Fibroblast of skin of left biceps (primary cell): Measurements from ENCODE around the gene STMN3.

Experiments
- DNase-seq, 2 experiments: peaks; one replicate each; pipeline ENCODE4 v3.0.0-alpha.2; 2013; ENCODE audit warnings: low read depth in 2 of 2

Gene STMN3

DNA sequence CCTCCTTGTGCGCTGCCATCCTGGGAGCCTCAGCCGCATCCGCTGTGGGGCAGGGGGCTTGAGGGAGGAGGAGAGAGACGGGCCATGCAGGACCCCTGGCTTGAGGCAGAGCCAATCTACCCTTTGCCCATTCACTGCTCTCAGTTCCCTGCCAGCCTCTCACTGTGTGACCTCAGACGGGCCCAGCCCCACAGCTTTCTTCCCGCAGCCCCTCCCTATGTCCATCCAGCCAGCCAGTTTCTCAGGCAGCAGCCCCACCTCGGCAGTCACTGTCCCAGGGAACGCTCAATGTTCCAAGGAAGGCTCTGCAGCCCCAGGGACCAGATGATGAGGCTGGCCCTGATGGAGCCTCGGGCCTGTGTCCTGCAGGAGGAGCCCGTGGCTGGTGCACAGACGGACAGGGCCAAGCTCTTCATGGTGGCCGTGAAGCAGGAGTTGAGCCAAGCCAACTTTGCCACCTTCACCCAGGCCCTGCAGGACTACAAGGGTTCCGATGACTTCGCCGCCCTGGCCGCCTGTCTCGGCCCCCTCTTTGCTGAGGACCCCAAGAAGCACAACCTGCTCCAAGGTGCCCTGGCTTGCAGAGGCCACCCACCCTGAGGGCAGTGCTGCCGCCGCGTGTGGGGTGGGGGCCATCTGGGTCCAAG lies 39.3 kb upstream of the STMN3 start:
- DNase-seq = no peak

DNA sequence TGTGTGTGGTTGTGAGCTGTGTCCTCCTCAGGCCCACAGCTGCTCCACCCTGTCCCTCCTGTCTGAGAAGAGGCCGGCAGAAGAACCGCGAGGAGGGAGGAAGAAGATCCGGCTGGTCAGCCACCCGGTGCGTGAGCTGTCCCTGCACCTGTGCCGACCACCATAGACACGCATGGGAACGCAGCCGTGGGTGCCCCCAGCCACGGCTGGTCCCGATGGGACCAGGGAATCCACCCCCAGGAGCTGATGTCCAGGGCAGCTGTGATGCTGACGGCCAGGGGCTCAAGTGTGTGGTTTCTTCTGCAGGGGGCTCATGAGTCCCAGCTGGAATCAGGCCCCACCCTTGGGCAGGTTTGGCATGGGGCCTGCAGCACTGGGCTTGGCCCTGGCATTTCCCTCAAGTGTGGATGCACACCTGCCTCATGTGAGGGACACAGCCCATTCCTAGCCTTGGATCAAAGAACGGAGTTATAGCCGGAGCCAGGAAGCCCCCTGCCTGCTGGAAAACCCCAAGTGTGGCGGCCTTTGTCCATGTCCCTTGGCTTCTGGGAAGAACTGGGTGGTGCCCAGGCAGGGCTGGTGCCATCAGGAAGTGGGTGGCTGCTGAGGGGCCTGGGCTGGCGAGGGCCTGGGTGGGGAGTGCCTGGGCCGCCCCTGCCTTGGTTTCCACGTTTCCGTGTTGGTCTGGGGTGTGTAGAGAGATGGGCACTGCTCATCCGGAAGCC lies 38.6 kb upstream of the STMN3 start:
- DNase-seq = no peak

DNA sequence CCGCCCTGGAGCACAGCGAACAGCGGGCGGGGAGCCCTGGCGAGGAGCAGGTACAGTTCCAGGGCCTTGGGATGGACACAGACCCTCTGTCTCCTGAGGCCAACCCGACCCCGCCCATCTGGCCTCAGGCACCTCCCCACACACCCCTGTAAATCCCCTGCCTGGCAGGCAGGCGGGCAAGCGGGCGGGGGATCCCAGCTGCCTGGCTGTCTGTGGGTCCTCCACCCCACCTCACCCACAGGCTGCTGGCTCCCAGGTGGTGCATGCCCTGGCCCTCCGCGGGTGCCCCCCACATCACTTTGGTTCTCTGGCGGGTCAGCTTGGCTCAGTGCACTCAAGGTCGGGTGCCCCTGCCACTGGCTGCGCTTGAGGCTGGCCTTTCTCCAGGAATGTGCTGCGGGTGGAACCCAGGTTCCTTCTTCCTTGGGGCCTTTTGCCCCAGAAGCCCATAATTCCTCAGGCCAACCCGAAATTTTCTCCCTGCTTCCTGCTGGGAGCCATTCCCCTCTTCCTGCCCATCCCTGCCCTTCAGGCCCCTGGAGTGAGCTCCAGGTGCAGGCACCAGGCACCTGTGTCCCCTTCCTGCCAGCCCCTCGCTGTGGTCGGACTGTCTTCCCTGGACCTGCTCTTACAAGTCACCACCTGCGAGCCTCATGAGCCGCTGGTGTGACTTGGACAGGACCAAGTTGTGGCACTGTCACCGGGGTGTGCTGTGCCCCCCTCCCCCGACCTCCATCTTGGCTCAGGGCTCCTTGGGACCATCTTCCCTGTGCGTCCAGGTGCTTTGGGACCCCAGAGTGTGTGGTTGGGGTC lies 37.9 kb upstream of the STMN3 start:
- no peak for DNase-seq

DNA sequence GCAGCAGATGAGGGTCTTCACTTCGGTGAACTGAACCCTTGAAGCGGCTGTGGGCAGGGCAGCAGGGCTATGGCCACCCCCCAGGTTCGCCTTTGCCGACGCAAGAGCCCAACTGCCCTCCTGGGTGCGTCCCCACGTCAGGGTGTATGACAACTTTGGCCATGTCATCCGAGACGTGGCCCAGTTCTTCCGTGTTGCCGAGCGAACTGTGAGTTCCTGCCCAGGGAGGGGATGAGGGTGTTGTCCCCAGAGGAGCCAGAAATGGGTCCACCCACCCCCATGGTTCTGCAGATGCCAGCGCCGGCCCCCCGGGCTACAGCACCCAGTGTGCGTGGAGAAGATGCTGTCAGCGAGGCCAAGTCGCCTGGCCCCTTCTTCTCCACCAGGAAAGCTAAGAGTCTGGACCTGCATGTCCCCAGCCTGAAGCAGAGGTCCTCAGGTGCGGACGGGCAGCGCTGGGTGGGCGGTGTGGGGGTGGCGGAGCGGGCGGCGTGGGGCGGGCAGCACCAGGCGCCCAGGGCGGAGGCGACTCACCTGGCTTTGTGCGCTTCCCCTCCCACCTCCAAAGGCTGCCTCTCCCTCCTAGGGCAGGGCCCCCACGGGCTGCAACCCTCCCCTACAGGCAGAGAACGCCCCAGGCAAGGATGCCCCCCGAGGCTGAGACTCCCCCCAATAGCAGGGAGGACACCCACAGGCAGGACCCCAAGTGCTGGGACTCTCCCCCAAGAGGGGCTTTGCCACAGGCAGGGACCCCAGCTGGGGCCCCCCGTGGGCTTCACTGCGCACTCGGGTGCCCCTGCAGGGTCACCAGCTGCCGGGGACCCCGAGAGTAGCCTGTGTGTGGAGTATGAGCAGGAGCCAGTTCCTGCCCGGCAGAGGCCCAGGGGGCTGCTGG lies 37.0 kb upstream of the STMN3 start:
- DNase-seq = no peak

DNA sequence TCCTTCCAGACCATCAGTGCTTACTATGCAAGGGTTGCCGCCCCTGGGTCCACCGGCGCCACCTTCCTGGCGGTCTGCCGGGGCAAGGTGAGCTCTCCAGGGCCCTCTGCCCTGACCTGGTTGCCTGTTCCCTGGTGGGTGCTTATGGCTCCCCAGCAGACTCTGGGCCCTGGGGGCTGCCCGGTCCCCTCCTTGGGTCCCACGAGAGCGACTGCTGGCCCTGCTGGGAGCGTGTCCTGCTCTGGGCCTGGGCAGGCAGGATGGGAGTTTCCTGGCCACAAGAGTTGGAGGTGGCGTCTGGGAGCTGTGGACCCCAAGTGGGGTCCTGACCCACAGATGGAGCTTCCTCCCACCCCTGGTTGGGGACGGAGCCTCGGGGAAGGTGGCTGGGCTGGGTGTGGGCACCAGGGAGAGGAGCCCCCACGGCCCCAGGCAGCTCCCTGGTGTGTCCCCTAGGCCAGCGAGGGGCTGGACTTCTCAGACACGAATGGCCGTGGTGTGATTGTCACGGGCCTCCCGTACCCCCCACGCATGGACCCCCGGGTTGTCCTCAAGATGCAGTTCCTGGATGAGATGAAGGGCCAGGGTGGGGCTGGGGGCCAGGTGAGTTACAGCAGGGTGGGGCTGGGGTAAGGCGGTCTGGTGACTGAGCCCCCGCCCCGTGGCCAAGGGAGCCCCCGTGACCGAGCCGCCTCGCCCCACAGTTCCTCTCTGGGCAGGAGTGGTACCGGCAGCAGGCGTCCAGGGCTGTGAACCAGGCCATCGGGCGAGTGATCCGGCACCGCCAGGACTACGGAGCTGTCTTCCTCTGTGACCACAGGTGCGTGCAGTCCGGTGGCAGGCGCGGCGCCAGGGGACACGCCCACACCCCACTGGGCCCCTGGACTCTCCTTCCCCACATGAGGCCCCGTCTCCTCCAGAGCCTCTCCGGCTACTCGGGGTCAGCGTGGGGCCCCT lies 36.1 kb upstream of the STMN3 start:
- no peak for DNase-seq

DNA sequence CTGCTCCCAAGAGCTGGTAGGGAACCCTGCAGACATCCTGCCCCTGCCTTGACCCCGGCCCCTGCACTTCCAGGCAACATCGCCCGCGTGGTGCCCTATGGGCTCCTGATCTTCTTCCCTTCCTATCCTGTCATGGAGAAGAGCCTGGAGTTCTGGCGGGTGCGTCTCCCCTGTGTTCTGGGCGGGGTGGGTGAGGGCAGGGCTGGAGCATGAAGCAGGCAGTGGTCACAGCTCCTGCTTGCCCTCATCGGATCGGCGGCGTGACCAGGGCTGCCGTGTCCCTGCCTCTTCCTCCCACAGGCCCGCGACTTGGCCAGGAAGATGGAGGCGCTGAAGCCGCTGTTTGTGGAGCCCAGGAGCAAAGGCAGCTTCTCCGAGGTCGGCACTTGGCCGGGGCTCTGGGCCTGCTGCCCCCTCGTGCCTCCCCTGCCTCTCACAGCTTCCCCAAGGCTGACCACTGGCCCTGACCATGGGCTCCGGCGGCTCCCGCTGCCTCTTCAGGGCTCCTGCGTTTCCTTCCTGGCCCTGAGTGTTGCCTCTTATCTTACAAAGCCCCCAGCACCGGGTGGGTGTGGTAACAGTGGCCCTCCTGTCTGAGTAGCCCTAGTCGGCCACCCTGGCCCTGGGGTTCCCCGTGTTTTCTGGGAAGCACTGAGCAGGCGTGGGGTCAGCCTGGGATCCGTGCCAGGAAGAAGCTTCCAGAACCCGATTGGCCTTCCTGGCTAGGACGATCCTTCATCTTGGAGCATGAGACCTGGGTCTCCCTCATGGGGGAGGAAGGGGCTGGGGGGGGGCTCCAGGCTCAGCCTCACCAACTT lies 35.2 kb upstream of the STMN3 start:
- no peak for DNase-seq

DNA sequence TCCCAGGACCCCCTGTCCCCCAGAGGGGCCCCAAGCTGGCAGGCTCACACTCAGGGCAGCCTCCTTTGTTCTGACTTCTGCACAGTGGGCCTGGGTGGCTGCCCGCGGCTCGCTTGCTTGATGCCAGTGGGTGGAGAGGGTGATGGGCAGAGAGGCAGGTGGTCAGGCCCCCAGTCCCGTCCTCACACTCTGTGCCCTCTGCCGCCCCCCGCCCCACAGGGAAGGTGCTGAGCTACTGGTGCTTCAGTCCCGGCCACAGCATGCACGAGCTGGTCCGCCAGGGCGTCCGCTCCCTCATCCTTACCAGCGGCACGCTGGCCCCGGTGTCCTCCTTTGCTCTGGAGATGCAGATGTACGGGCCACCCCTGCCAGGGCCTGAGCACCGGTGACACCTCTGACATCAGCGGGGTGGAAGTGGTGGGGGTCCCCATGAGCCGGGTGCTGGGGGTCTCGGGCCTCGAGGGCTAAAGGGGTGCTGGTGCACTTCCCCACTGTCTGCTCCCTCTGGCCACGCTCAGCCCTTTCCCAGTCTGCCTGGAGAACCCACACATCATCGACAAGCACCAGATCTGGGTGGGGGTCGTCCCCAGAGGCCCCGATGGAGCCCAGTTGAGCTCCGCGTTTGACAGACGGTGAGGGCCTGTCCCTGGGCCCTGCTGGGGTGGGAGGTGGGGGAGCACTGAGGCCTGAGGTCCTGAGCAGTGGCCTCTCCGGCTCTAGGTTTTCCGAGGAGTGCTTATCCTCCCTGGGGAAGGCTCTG lies 34.4 kb upstream of the STMN3 start:
- DNase-seq = no peak

DNA sequence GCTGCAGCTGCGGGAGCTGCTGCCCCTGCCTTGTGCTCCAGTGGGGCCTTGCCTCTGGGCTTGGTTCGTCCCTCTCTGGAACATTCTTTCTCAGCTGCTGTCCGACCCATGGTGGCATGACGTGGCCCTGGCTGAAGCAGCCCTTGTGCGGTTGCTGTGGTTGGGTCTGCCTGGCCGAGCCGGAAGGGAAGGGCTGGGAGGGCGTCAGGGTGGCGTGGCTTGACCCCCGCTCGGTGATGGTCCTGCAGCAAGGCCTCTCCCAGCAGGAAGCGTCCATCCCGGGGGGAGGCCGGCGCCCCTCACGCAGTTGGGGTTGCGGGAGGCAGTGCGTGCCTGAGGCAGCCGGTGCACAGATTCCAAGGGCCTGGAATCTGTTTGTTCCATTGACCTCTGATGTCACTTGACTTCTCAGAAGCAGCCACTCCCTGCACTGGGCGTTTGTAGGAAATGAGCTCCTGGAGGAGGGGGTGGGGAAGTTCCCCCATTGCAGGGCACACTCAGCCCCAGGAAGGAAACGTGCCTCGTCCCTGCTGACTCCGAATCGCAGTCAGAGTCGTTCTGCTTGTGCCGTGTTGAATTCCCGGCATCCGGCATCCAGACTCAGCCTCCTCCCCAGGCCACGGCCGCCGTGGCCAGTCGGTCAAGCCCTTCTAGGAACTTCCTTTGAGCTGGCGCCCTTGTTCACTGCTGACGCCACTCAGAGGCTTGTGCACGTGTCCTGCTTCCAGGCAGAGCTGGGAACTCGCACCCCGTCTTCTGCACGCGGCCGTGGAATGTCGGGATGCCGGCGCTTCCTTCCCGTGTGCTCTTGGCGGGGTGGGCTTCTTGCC lies 33.5 kb upstream of the STMN3 start:
- peak; percentile 6 to 9 for DNase-seq

DNA sequence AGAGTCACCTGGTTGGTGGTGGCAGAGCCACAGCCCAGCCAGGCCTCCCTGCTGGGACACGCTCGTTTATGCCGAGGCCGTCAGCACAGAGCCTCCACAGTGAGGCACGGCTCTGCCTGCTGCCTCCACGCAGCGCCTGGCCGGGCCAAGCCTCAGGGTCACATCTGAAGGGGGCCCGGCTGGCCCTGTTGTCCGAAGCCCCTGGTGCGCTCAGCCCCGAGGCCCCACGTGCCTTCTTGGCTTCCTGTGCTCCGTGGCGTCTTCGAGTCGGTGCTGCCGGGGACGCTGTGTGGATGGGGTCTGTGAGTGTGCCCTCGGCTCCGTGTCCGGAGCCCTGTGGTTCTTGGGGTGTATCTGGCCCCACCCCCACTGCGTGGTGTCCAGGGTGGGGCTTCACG lies 32.9 kb upstream of the STMN3 start:
- no peak for DNase-seq

DNA sequence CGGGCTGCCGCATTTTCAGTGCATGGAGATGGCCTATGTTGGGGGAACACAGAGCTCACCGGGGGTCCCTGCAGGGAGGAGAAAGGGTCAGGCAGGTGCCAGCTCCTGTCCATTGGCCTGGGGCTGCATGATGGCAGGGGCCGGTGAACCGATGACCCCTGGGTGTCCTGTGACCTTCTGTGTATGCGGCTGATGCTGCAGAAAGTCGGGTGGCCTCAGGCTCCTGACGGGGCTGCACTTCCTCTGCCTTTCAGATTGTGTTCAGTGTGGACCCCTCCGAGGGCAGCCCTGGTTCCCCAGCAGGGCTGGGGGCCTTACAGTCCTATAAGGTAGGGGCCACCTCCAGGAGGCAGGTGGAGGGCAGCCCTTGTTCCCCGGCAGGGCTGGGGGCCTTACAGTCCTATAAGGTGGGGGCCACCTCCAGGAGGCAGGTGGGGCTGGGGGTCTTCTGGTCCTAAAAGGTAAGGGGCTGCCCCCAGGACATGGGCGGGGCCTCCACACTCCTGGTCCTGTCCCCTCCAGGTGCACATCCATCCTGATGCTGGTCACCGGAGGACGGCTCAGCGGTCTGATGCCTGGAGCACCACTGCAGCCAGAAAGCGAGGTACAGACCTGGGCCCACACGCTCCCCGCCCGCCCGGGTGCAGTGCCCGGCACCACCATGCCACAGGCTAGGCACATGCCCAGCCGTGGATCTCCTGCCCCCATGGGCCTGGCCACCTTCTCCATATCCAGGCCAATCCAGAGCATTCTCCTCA lies 32.2 kb upstream of the STMN3 start:
- no peak for DNase-seq

DNA sequence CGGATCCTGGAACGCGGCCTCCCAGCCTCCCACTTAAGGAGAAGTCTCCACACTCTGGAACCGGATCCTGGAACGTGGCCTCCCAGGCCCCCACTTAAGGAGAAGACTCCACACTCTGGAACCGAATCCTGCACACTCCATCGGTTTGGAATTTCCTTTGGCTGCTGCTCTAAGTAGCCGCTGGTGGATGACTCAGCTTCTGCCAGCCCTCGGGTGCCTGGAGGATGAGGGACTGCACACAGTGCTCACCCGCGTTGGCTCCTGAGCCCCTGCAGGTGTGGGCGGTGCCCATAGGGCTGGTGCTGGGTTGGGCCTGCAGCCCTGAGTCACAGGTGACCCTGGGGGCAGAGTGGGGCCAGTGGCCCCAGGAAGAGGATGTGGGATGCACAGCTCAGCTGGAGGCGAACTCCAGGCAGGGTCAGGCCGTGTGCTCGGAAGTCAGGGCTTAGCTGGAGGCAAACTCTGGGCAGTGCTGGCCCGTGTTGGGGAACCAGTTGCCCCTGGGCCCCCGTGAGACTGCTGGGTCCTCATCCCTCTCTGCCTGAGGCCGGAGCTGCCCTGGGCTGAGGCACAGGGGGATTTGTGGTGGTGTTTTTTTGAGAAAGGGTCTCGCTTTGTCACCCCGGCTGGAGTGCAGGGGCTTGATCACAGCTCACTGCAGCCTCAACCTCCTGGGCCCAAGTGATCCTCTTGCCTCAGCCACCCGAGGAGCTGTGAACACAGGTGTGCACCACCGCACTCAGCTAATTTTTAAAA lies 29.3 kb upstream of the STMN3 start:
- peak; percentile 87 to 88 for DNase-seq

DNA sequence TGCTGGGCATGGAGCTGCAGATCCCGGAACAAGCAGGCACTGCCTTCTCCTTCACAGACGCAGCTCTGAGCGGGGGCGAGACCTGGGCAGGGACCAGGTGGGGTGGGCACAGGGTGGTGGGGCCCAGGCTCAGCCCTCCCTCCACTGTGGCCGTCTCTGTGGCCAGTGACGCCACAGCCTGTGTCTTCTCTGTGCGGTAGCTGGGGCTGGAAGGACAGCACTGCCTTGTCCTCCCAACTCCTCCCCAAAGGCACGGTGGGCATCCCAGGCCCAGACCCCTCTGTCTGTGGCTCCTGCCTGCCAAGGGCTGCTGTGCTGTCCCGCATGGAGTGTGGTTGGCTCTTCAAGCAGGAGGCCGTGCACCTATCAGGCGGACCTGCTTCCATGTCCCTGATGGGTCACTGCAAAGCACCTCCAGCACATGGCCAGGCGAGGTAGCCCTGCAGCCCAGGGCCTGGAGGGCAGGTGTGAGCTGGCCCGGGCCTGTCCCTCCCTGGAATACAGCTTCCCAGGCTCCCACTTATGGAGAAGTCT lies 28.5 kb upstream of the STMN3 start:
- no peak for DNase-seq

DNA sequence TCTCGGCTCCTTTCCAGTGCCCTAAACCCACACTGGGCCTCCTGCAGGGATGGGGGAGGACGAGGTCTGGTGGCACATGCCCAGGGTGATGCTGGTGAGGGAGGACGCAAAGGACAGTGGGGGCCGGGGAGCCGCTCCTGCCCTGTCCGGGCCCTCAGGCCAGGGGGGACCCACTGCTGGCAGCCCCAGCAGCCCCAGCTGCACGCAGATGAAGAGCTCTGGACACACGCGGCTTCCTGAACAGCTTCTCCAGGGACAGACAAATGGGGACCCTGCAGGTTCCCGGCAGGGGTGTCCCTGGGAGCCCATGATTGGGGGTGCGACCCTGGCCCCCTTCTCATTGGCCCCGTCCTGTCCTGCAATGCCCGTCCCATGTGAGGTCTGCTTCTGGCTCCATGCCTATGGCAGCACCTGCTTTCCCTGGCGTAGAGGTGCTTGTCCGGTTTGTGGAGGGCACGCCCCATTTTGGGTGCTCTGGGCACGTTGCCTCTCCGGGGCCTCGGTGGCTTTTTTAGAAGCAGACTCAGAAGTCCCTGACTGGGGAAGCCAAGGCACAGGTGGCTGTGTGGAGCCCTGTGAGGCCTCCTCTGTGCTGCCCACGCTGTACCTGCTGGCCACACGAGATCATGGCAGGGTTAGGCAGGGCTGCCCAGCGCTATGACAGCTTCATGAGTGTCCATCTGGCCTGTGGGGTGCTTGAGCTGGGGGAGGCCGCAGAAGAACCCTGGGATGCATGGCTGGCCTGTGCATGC lies 27.8 kb upstream of the STMN3 start:
- no peak for DNase-seq

DNA sequence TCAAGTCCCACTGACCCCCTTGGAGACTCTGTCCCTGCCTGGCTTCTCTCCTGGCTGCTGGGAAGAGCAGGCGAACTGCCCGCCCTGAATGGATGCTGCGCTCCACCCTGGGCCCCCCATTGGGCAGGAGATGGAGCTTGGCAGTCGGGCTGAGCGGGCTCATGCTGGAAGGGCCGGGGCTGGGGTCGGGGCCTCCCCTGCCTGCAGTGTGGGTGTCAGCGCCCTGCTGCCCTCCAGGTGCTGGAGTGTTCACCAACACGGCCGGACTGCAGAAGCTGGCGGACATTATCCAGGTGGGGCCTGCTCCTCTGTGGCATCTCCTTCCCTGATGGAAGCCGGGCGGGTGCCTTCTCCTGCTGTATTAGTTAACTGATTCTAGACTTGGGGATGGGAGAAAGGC lies 27.2 kb upstream of the STMN3 start:
- DNase-seq = no peak

DNA sequence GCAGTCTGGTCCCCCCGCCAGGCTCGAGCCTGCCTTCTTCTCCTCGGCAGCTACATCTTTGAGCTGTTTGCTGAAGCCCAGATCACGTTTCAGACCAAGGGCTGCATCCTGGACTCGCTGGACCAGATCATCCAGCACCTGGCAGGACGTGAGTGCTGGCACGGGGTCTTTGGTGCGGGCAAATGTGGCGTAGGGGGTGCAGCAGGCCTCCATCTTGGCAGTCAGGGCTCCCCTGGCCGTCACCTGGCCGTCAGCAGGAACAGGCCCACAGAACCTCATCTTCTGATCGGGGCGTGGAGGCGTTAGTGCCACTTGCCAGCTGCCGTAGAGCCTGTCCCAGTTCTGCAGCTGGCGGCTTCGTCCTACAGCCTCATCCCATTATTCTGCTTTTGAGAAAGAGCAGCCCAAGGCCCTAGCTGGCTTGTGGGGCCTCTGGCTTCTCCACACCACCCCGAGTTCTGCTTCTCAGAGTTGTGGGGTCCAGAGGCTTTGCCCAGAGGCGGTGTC lies 26.6 kb upstream of the STMN3 start:
- no peak for DNase-seq
